HG03064 (cell line): ENCODE measurements around the gene RAPGEF2.

Experiments used
- ATAC-seq: cut with Tn5 transposase; IDR thresholded peaks from one replicate; pipeline ENCODE4 v1.9.1; 2021; ENCODE audit warnings: low read depth; ENCODE audit not compliant: unreplicated experiment

RAPGEF2 gene

GRCh38 chr4:159129814-159130550, 27.1 kb downstream of the RAPGEF2 start:
- ATAC-seq = no peak

DNA sequence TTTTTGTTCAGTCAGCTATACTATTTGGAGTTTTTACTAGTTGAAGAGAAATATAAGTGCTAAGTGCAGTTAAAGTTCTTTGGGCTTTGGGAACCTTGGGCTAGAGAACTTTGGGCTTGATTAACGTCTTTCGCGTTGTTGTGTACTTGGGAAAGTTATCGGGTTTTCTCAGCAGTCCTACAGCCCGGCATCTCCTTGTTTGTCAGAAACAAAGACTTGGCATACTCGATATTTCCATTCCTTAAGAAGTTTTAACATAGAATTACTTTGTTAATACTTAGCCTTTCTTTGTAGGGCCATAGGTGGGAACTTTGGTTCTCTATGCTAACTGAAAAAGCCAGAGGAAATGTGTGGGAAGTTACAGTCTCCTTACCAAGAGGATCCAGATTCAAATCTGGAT, 28.7 kb downstream of the RAPGEF2 start:
- ATAC-seq = no peak

DNA sequence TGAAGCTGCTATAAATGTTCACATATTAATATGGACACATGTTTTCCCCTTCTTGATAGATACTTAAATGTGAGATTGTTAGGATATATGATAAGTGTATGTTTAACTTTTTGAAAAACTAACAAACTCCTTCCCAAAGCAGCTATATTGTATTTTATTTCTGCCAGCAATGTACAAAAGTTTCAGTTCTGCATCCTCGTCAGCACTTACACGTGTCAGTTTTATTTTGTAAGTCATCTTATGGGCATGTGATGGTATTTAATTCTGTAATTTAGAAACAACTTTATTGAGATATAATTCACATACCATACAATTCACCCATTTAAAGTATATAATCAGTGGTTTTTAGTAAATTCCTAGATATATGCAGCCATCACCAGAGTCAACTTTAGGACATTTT, 31.6 kb downstream of the RAPGEF2 start:
- no peak for ATAC-seq

- ATAC-seq = no peak
Measured at GRCh38 chr4:159137176-159137575, 34.3 kb downstream of the RAPGEF2 start.

DNA sequence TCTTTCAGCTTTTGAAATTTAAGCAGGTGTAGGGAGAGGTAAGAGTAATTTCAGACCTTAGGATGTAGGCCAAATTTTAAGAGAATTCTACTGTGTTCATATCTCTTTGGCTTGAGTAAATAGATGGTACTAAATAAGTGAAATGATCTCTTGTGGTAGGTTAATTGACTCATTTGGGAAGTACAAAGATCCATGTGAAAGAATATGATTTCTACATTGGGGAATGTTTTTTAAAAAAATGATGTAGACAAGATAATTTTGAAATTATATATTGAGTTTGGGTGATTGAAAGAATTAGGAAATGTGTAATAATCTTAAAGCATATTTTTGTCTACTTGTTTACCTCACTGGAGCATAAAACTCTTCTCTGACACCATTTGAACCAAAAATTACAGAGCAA, 35.6 kb downstream of the RAPGEF2 start:
- no peak for ATAC-seq

DNA sequence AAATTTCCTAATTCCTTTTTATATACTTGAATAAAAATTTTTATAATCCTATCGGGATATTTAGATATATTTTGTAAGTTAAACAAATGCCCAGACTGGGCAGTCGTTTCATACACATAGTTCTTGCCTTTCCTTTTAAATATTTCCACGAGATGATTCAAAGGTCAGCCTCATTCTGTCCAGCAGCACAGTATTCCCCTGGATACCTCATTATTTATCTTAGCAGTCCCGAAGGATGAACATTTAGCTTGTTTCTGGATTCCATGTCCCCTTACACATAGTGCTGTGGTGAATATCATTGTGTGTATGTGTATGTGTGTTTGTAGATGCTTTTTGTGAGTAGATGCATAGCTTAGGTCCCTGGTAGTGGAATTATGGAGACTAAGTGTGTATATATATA, 38.3 kb downstream of the RAPGEF2 start:
- ATAC-seq = no peak

DNA sequence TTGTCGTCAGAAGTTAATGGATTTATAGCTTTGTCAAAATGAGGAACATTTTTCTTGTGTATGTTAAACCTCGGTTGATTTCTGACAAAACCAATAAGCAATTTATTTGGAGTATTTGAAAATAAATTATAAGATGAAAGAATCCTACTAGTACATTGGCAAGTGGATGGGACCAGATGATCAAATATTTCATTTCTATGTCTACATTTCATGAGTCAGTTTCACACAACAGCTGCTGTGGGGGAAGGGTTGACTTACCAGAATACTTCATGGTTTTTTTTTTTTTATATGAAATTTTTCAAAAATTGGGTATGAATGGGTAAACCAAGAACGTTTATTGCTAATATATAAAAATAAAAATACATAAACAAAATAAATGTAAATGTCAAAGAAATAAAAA, 39.4 kb downstream of the RAPGEF2 start:
- no peak for ATAC-seq

DNA sequence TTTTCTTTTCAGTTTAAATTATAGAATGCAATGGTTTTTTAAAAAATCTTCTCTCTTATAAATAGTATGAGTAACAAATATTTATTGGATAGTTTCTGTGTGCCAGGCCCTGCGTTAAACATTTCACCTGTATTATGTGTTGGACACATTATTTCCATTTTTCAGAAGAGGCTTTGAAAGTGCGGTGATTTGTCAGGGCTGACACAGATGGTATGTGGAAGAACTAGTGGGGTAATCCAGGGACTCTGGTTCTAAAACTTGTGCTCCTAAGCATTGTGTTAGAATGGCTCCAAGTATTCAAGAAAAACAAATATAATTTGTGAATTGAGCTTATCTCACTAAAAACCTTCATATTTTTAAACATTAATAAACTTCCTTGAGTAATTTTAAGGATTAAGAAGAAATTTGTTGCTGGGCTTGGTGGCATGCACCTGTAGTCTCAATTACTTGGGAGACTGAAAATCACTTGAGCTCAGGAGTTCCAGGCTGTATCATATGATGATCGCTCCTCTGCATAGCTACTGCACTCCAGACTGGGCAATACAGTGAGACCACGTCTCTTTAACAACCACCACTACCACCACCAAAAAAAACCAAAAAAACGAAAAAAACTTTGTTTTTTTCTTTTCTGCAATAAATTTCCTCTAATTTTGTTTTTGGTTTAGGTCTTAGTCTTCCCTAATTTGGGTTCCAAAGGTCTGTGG, 40.0 kb downstream of the RAPGEF2 start:
- no peak for ATAC-seq

DNA sequence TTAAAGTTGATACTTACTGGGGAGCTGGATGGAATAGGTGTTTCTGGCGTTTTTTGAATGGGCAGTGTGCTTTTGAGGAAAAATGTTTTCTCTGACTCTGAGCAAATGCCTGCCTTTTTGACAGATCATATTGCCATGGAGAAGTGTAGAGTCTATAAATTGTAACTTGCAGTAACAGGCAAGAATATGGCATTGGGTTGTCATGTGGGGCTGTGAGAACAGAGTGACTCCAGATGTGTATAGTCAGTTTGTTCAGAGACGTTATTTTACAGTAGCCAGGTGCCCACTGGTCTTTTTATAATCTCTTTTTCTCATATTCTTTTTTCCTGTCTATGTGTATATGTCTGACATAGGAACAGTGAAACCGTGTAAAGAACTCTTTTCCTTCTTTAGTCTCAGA, 40.8 kb downstream of the RAPGEF2 start:
- no peak for ATAC-seq

DNA sequence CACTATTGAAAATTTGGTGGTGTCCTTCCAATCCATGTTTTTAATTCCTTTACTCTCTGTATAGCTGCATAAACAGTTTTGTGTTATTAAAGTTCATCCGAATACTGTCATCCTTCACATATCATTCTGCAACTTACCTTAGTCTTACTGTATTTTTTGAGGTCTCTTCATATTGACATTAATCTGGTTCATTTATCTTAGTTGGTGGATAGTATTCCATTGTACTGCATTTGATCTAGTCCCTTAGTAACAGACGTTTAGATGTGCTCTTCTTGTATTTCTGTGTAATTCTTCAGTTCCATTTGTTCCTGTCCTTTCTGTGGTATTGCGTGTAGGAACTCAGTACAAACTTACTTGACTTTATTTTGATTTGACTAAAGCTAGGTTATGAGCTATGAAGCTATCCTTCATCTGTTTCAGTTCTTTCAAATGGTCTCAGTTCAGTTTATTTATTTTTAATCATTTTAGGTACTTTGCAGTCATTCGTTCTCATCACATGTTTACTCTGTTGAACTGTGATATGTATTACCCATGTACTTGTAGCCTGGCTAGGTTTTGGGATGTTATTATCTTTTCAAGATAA, 41.3 kb downstream of the RAPGEF2 start:
- no peak for ATAC-seq

DNA sequence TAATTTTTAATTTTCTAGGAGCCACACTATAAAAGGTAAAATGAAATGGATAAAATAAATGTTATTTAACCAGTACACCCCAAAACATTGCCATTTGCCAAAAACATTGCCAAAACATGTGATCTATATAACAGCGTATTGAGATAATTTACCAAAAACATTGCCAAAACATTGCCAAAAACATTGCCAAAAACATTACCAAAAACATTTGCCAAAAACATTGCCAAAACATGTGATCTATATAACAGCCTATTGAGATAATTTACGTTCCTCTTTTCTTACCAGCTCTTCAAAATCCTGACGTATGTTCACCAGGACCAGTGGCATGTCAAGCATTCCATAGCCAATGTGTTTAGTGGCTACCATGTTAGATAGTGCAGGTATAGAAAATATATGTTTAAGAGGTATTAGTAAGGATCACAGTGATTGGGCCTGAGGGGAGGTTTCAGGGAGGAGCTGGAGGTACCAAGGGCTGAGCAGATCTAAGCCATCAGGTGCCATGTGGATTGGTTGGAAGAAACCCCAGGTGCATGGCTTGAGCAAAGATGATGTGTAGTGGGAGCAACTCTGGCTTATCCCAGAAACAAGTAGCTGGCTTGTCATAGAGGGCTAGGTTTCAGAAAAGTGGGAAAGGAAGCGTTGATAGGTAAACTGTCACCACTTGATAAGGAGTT, 42.6 kb downstream of the RAPGEF2 start:
- ATAC-seq = no peak

DNA sequence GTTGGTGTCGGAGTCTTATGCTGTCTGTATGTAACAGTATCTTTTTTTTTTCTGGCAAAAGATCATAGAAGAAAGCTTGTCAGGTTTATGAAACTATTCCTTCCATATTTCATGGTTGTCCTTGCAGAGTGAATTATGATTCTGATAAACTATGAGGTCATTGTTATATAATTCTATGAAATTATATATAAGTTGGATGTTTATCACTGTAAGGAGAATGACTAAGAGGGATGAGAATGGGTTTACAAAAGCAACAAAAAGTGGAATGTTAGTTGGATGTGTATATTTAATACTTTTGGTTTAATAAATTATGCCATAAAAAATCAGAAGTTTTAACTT, 43.1 kb downstream of the RAPGEF2 start:
- no peak for ATAC-seq

DNA sequence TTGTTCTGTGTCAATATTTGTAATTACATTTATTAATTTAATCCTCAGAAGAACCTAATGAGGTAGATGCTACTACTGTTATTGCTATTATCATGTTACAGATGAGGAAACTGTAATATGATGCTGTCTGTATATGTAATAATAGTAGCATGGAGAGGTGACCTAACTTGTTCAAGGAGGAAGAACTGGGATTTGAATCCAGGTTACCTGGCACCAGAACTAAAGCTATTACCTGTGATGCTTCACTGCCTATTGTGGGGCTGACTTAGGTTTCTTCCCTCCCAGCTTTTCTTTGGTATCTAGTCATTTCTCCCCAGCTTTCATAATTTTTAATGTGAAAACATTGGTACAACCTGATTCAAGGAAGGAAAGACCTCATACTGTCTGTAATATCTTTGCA, 43.6 kb downstream of the RAPGEF2 start:
- ATAC-seq = no peak

DNA sequence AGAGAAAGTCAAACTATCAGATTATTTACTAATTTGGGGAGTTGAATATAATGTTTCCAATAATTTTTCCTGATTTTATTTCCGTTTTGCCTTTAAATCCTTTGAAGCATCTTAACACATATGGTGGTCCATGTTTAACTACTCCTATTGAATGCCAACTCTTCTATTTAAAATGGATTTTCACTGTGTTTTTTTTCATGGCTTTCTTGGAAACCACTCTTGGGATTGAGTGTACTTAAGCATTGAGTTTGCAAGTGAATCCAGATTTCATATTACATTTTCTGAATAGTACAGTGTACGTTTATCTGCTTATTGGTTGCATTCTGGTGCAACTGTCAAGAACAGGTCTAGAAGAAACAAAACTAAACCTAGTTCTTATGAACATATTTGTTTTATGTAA, 45.6 kb downstream of the RAPGEF2 start:
- no peak for ATAC-seq

GRCh38 chr4:159149666-159150065, 46.8 kb downstream of the RAPGEF2 start:
- ATAC-seq = no peak

GRCh38 chr4:159150396-159150795, 47.5 kb downstream of the RAPGEF2 start:
- ATAC-seq = peak; percentile 36

- ATAC-seq = peak; percentile 66
Measured at GRCh38 chr4:159150821-159151390, 48.0 kb downstream of the RAPGEF2 start.

- no peak for ATAC-seq
Measured at GRCh38 chr4:159151689-159152088, 48.8 kb downstream of the RAPGEF2 start.

DNA sequence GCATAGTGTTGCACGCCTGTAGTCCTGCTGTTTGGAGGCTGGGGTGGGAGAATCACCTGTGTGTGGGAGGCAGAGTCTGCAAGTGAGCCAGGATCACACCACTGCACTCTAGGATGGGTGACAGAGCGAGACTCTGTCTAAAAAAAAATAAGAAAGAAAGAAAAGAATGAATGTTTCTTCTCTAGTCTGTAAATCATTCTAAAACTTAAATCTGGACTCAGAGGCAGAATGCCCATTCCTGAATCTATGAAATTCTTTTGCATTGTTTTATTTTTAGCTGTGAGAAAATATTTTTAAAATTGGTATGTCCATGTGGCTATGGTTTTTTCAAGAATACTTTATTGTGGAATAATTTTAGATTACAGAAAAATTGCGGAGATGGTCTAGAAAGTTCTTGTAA, 49.3 kb downstream of the RAPGEF2 start:
- no peak for ATAC-seq

DNA sequence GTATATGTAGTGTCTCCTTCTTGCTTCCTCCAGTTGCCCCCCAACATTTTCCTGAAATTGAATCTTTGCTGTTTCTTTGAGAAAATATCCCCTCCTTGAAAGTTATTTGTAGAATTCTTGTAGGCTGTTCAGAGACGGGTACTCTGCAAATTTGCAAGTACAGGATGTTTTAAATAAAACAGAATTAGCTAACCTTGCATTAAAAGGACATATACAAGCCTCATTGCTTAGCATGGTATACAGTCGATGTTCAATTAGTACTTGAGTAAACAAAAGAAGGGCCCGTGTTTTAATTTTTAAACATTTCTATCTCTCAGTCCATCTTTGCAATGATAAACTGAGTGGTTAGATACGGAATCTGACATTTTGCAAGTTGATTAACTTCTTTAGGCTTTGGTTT, 50.8 kb downstream of the RAPGEF2 start:
- ATAC-seq = no peak

DNA sequence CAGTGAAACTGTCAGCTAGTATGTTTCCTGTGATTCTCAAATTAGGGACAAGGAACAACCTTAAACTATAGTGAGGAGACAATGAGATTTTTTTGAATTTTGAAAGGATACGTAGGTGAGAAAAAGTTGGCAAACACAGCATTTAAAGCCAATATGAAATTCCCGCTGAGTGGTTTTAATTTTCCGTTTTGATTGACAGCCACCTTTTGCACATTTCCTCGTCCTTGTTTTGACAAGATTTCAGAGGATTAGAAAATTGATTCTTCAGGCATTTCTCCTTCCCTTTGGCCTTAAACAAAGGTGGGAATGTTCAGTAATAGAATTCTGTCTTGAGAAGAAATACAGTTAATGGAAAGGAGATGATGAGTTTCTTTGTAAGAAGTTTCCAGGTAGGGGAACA, 52.2 kb downstream of the RAPGEF2 start:
- no peak for ATAC-seq
